ENCODE data around the gene ATMIN. TPM values are rescaled to one million over a fixed set of nuclear protein-coding genes. Genes with fewer than 3 reads are reported as not detected.

ATMIN gene
- total and polyA plus RNA-seq, 2 of the 13 experiments (the other 11 are each of a cell fraction or from before 2014, with no cell fraction given) = 34.6 to 60.4 TPM

DNA sequence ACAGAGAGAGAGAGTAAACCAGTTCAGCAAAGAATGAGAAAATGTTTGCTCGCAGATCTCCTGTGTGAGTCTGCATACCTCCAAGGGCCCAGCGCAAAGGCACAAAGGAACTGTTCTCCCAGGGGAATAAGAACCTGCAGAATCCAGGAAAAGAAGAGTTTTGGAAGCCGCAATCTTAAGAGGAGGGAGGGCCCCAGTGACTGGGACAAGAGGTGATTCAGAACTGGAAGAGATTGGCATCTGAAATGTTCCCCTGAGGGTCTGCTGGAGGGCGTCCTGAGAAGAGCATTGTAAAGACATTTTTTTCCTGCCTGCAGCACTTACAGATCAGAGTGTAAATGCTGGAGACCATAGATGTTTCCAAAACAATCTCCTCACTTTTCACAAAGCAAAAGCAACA, 6.1 kb downstream of the ATMIN start (continued):
- TF ChIP-seq KDM4B (CRISPR knock-in tag; IDR thresholded peaks at IDR 0.05) (no peak), TCF12 (IDR thresholded peaks at IDR 0.05) (no peak), TCF12 (CRISPR knock-in tag; IDR thresholded peaks at IDR 0.05) (no peak), ZBTB7B (CRISPR knock-in tag; IDR thresholded peaks at IDR 0.05) (no peak), ZNF567 (CRISPR knock-in tag; IDR thresholded peaks at IDR 0.05; ENCODE audit: borderline replicate concordance) (no peak), ZFP1 (CRISPR knock-in tag; IDR thresholded peaks at IDR 0.05) (no peak), ZNF253 (CRISPR knock-in tag; IDR thresholded peaks at IDR 0.05; ENCODE audit: borderline replicate concordance) (no peak), IRX3 (CRISPR knock-in tag; IDR thresholded peaks at IDR 0.05; ENCODE audit: borderline replicate concordance, low read depth) (no peak), HCFC1 (IDR thresholded peaks at IDR 0.05; ENCODE audit: low read depth, low read length) (no peak)

DNA sequence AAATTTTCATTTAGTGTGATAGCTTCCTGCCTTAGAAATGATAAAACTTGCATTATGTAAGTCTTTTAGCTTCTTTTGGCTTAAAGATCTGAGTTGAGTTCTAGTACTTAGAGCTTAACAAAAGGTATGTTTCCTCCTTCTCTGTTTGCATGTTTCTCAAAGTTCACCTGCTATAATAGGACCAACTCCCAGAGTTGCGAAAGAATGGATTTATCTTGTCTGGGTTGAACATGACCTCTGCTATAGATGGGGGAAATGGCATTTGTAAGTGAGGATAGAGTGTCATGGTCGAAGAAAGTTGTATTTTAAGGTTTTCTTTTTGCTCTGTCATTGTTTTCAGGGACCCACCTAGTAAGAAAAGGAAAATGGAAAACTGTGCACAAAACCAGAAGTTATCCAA, 7.2 kb downstream of the ATMIN start:
- in situ Hi-C loops (cut with HindIII; ENCODE audit: extremely low pct_ligation_motif_present, low pct_unique_long_range_greater_than_20kb) = loop anchor here (25.0 kb wide), 1 partner anchor 694 kb away; no protein-coding TSS in a partner anchor
- FAIRE-seq (no peak), DNase-seq (ENCODE audit: low spot score) (peak; percentile 16), ATAC-seq (no peak)
- Histone ChIP-seq H3K36me3 (replicated peaks in 1 of 2; ENCODE audit: control insufficient read depth in 1 of 2, insufficient read depth in 2 of 2, low read length in 2 of 2) (peaks cover 17 to 55% of the 10 kb centered on the region in 2 experiments), H3K4me2 (ENCODE audit: low read depth, low read length) (no peak overlapping the region), H3K79me2 (ENCODE audit: insufficient read depth, low read length) (peaks cover 16% of the 10 kb centered on the region), H3K27ac (ENCODE audit: extremely low read length, insufficient read depth, low read length) (no peak overlapping the region), H2AFZ (ENCODE audit: low read length) (no peak overlapping the region), H4K20me1 (ENCODE audit: insufficient read depth, low read length) (peaks cover 2% of the 10 kb centered on the region; the same call in 1 of the 2 replicates), H3K9ac (ENCODE audit: insufficient read depth, low read depth, low read length) (no peak overlapping the region), H3K4me3 (replicated peaks in 1 of 3; ENCODE audit: insufficient read depth in 1 of 3, low read depth in 2 of 3, low read length in 3 of 3) (no peak overlapping the region), H3K27me3 (ENCODE audit: control insufficient read depth in 1 of 2, insufficient read depth in 2 of 2, low read length in 2 of 2) (no peaks in the 10 kb centered on the region), H3K4me1 (ENCODE audit: insufficient read depth, low read length) (peaks cover 21% of the 10 kb centered on the region), H3K9me3 (ENCODE audit: low read length) (no peaks in the 10 kb centered on the region)
- CTCF ChIA-PET (ENCODE audit: low intra/inter-chr PET ratio, low total read pairs) = no interaction called here
- intact Hi-C loops (cut with micrococcal nuclease; ENCODE audit: unreplicated experiment) = no loop called here
- no TSS peak for BruUV-seq (replicated peaks)
- WGBS (ENCODE audit: low lambda C conversion rate) = 95% methylated on average over 2 of the region's 2 CpGs
- POLR2A ChIA-PET = no interaction called here
- TF ChIP-seq, protein P1, sequence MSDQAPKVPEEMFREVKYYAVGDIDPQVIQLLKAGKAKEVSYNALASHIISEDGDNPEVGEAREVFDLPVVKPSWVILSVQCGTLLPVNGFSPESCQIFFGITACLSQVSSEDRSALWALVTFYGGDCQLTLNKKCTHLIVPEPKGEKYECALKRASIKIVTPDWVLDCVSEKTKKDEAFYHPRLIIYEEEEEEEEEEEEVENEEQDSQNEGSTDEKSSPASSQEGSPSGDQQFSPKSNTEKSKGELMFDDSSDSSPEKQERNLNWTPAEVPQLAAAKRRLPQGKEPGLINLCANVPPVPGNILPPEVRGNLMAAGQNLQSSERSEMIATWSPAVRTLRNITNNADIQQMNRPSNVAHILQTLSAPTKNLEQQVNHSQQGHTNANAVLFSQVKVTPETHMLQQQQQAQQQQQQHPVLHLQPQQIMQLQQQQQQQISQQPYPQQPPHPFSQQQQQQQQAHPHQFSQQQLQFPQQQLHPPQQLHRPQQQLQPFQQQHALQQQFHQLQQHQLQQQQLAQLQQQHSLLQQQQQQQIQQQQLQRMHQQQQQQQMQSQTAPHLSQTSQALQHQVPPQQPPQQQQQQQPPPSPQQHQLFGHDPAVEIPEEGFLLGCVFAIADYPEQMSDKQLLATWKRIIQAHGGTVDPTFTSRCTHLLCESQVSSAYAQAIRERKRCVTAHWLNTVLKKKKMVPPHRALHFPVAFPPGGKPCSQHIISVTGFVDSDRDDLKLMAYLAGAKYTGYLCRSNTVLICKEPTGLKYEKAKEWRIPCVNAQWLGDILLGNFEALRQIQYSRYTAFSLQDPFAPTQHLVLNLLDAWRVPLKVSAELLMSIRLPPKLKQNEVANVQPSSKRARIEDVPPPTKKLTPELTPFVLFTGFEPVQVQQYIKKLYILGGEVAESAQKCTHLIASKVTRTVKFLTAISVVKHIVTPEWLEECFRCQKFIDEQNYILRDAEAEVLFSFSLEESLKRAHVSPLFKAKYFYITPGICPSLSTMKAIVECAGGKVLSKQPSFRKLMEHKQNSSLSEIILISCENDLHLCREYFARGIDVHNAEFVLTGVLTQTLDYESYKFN (CRISPR knock-in tag; conservative IDR thresholded peaks at IDR 0.05) = 0 out of 2 replicates have a peak, but pooled peaks have one; percentile 17
- TF ChIP-seq SOX6 (IDR thresholded peaks at IDR 0.05) = no peak
- peak; percentile 62 for TF ChIP-seq SOX6 (CRISPR knock-in tag; IDR thresholded peaks at IDR 0.05)
- TF ChIP-seq CENPBD1 (CRISPR knock-in tag; IDR thresholded peaks at IDR 0.05; ENCODE audit: borderline replicate concordance, low read depth) = no peak
- no peak for TF ChIP-seq ZBTB14 (CRISPR knock-in tag; IDR thresholded peaks at IDR 0.05)
- TF ChIP-seq SOX5 (CRISPR knock-in tag; IDR thresholded peaks at IDR 0.05; ENCODE audit: borderline replicate concordance) = peak; percentile 48; the same call in 1 of the 2 replicates
- TF ChIP-seq HES4 (CRISPR knock-in tag; IDR thresholded peaks at IDR 0.05; ENCODE audit: borderline replicate concordance) = no peak
- TF ChIP-seq CEBPG (CRISPR knock-in tag; IDR thresholded peaks at IDR 0.05) = peak; percentile 80
- no peak for TF ChIP-seq MTF1 (CRISPR knock-in tag; IDR thresholded peaks at IDR 0.05)
